ENCODE data around the gene NFE2L2.
"Not testable (repeated sequence)": the region's sequence is repeated elsewhere in the genome, so short reads cannot be mapped to it uniquely, and the experiment has no call there.

The NFE2L2 gene

GRCh38 chr2:177232098-177232704, 32.3 kb downstream of the NFE2L2 start:
- DNase-seq: no peak

- no peak for DNase-seq
These were observed 33.3 kb downstream of the NFE2L2 start for GRCh38 chr2:177231270-177231669.

- DNase-seq: no peak
These were observed 34.9 kb downstream of the NFE2L2 start for GRCh38 chr2:177229442-177230242.

GRCh38 chr2:177225965-177226360, 38.6 kb downstream of the NFE2L2 start:
- DNase-seq: no peak

- not testable (repeated sequence) for DNase-seq
These were observed 41.1 kb downstream of the NFE2L2 start for GRCh38 chr2:177223436-177223835.

- no peak for DNase-seq
These were observed 42.6 kb downstream of the NFE2L2 start for GRCh38 chr2:177221970-177222369.

- no peak for DNase-seq
These were observed 43.0 kb downstream of the NFE2L2 start for GRCh38 chr2:177221534-177221933.

- DNase-seq: not testable (repeated sequence)
These were observed 44.7 kb downstream of the NFE2L2 start for GRCh38 chr2:177219787-177220186.

GRCh38 chr2:177217247-177217843, 47.2 kb downstream of the NFE2L2 start:
- DNase-seq: no peak

GRCh38 chr2:177212891-177213856, 51.4 kb downstream of the NFE2L2 start:
- DNase-seq: peak; percentile 29

GRCh38 chr2:177212106-177212890, 52.2 kb downstream of the NFE2L2 start, which contains the start of gene HNRNPA3:
Gene HNRNPA3 (plus strand): TSS chr2:177212794. CDS start chr2:177212800, 6 bp downstream.
- DNase-seq: peak; percentile 76

- DNase-seq: no peak
These were observed 52.9 kb downstream of the NFE2L2 start for GRCh38 chr2:177211576-177212105.

- no peak for DNase-seq
These were observed 53.4 kb downstream of the NFE2L2 start for GRCh38 chr2:177211169-177211568.

GRCh38 chr2:177207101-177207500, 57.4 kb downstream of the NFE2L2 start:
- DNase-seq: no peak

GRCh38 chr2:177204417-177204816, 60.1 kb downstream of the NFE2L2 start:
- DNase-seq: no peak

GRCh38 chr2:177201919-177202346, 62.6 kb downstream of the NFE2L2 start:
- DNase-seq: no peak

- DNase-seq: not testable (repeated sequence)
These were observed 64.1 kb downstream of the NFE2L2 start for GRCh38 chr2:177200419-177200818.

- no peak for DNase-seq
These were observed 69.3 kb downstream of the NFE2L2 start for GRCh38 chr2:177195194-177195593.

GRCh38 chr2:177193240-177193639, 71.3 kb downstream of the NFE2L2 start:
- DNase-seq: no peak

GRCh38 chr2:177192788-177193187, 71.7 kb downstream of the NFE2L2 start:
- DNase-seq: no peak

- DNase-seq: no peak
These were observed 73.6 kb downstream of the NFE2L2 start for GRCh38 chr2:177190941-177191340.
